ENCODE measurements around the gene SMYD3. TPM values are rescaled to one million over a fixed set of nuclear protein-coding genes. Genes with fewer than 3 reads are reported as not detected.

SMYD3 gene
- polyA plus RNA-seq, 1 donor from 2014 or later: 48.6 TPM

- TF ChIP-seq CTCF (IDR thresholded peaks at IDR 0.05; ENCODE audit: poor library complexity, severe bottlenecking) (no peak), TAF1 (IDR thresholded peaks at IDR 0.05; ENCODE audit: low read depth) (no peak), POLR2AphosphoS5 (IDR thresholded peaks at IDR 0.05) (no peak), SMC3 (conservative IDR thresholded peaks at IDR 0.05; ENCODE audit: poor library complexity) (no peak), MXI1 (conservative IDR thresholded peaks at IDR 0.05; ENCODE audit: poor library complexity, severe bottlenecking) (no peak)
Measured at GRCh38 chr1:245934409-245934808, 572.7 kb downstream of the SMYD3 start (continued).

GRCh38 chr1:245933431-245934045, 573.5 kb downstream of the SMYD3 start:
- no peak overlapping the region for H3K9ac ChIP-seq (ENCODE audit: low read length)
- H3K27ac ChIP-seq (ENCODE audit: low read length): no peak overlapping the region
- no peaks in the 10 kb centered on the region for H3K9me3 ChIP-seq (ENCODE audit: low read length)
- no peaks in the 10 kb centered on the region for H3K9me2 ChIP-seq (ENCODE audit: insufficient read depth, low read length)
- no peak for TF ChIP-seq EZH2 (IDR thresholded peaks at IDR 0.05; ENCODE audit: borderline replicate concordance, insufficient read depth, low read length, poor library complexity, severe bottlenecking)
- no peak for TF ChIP-seq TAF1 (IDR thresholded peaks at IDR 0.05; ENCODE audit: low read depth)
- no peak for TF ChIP-seq EP300 (conservative IDR thresholded peaks at IDR 0.05; ENCODE audit: poor library complexity, severe bottlenecking)
- no peak for TF ChIP-seq RAD21 (conservative IDR thresholded peaks at IDR 0.05)
- no peak for TF ChIP-seq REST (IDR thresholded peaks at IDR 0.05; ENCODE audit: borderline replicate concordance)
- no peak for TF ChIP-seq MXI1 (conservative IDR thresholded peaks at IDR 0.05; ENCODE audit: poor library complexity, severe bottlenecking)
- TF ChIP-seq CTCF (IDR thresholded peaks at IDR 0.05; ENCODE audit: poor library complexity, severe bottlenecking): no peak
- TF ChIP-seq SMC3 (conservative IDR thresholded peaks at IDR 0.05; ENCODE audit: poor library complexity): no peak
- TF ChIP-seq POLR2AphosphoS5 (IDR thresholded peaks at IDR 0.05): no peak
- no peaks in the 10 kb centered on the region for H3K79me2 ChIP-seq (replicated peaks; ENCODE audit: insufficient read depth, low read length)
- no peaks in the 10 kb centered on the region for H4K20me1 ChIP-seq (ENCODE audit: insufficient read depth)
- H2AFZ ChIP-seq (ENCODE audit: low read depth, low read length): no peak overlapping the region
- H3K36me3 ChIP-seq (ENCODE audit: insufficient read depth, low read length): no peaks in the 10 kb centered on the region
- no peaks in the 10 kb centered on the region for H3K27me3 ChIP-seq (ENCODE audit: insufficient read depth, low read depth, low read length)
- no peak overlapping the region for H3K4me3 ChIP-seq (ENCODE audit: low read length)
- H3F3A ChIP-seq (ENCODE audit: insufficient read depth, low read length, poor library complexity, severe bottlenecking): no peaks in the 10 kb centered on the region
- no peak overlapping the region for H3K4me2 ChIP-seq (ENCODE audit: low read length)

Measured in neural cell (in vitro differentiated cells).